Daoy (cell line): ENCODE results near the gene ITPR3. TPM values are rescaled to one million over a fixed set of nuclear protein-coding genes. Genes with fewer than 3 reads are reported as not detected.
"Not testable (repeated sequence)": the region's sequence is repeated elsewhere in the genome, so short reads cannot be mapped to it uniquely, and the experiment has no call there.

ENCODE experiments used
- DNase-seq: peaks from one replicate; pipeline ENCODE4 v3.0.0-alpha.2; 2015; ENCODE audit warnings: low read depth
- total RNA-seq: library from RNA; depleted of rRNA; stranded (reverse); fragments of >200 nt; shearing (Covaris generic); gene quantifications from 2 replicates; pipeline ENCODE4 v1.2.3, GENCODE V29; 2014

ITPR3 gene
- total RNA-seq, 1 experiment from 2014 or later: 12.6 TPM

GRCh38 chr6:33613146-33613794, 7.9 kb upstream of the ITPR3 start:
- peak; percentile 77 for DNase-seq

GRCh38 chr6:33613795-33614168, 7.3 kb upstream of the ITPR3 start:
- DNase-seq: peak; percentile 93

- DNase-seq: no peak
These were observed 5.0 kb upstream of the ITPR3 start for GRCh38 chr6:33616113-33616512.

GRCh38 chr6:33616913-33617312, 4.2 kb upstream of the ITPR3 start:
- no peak for DNase-seq

GRCh38 chr6:33619166-33619840, 1.8 kb upstream of the ITPR3 start:
- DNase-seq: no peak

- peak; percentile 61 for DNase-seq
These were observed 815 bp upstream of the ITPR3 start for GRCh38 chr6:33620158-33620855.

GRCh38 chr6:33621711-33622388, 728 bp downstream of the ITPR3 start:
- DNase-seq: peak; percentile 62

GRCh38 chr6:33622456-33623431, 1.6 kb downstream of the ITPR3 start:
- DNase-seq: peak; percentile 66

GRCh38 chr6:33623895-33624381, 2.8 kb downstream of the ITPR3 start:
- DNase-seq: no peak

- no peak for DNase-seq
These were observed 3.7 kb downstream of the ITPR3 start for GRCh38 chr6:33624856-33625255.

GRCh38 chr6:33627876-33628275, 6.8 kb downstream of the ITPR3 start:
- no peak for DNase-seq

GRCh38 chr6:33628401-33628964, 7.4 kb downstream of the ITPR3 start:
- no peak for DNase-seq

GRCh38 chr6:33630014-33630413, 8.9 kb downstream of the ITPR3 start:
- no peak for DNase-seq

GRCh38 chr6:33631521-33631920, 10.4 kb downstream of the ITPR3 start:
- DNase-seq: not testable (repeated sequence)

GRCh38 chr6:33631971-33632557, 10.9 kb downstream of the ITPR3 start:
- DNase-seq: no peak

- DNase-seq: peak; percentile 68
These were observed 11.5 kb downstream of the ITPR3 start for GRCh38 chr6:33632558-33633039.

- DNase-seq: no peak
These were observed 12.0 kb downstream of the ITPR3 start for GRCh38 chr6:33633084-33633461.

GRCh38 chr6:33633462-33634158, 12.5 kb downstream of the ITPR3 start:
- DNase-seq: peak; percentile 80

GRCh38 chr6:33634161-33634727, 13.1 kb downstream of the ITPR3 start:
- DNase-seq: no peak
